ENCODE results near the gene CTTNBP2. TPM values are rescaled to one million over a fixed set of nuclear protein-coding genes. Genes with fewer than 3 reads are reported as not detected.

Gene CTTNBP2
- total RNA-seq, 2 experiments from 2014 or later = not detected

DNA sequence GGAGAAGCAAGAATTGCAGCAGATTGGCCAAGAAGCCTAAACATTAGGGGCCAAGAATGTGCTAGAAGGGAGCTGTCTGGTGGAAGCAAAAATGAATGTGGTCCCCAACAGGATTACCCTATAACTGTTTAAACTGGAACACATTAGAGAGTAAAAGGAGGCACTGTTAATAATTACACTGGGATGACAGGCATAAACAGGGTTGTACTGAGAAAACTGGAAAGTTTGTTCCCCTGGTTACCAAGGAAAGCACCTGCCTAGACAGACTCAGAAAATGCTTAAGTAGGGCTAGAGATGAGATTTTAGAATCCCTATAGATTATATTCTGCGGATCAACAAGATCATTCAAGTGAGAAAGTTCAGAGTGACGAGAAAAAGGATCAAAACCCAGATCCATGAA lies 100.8 kb downstream of the CTTNBP2 start:
- H3K27me3 Mint-ChIP-seq (ENCODE audit: low read depth) = no peaks in the 10 kb centered on the region
- no peaks in the 10 kb centered on the region for H3K36me3 Mint-ChIP-seq (ENCODE audit: low read depth)
- H3K9me3 Mint-ChIP-seq (ENCODE audit: insufficient read depth) = no peaks in the 10 kb centered on the region
- ATAC-seq = no peak
- CTCF ChIA-PET = no interaction called here
- no peak overlapping the region for H3K27ac Mint-ChIP-seq
- H3K4me3 Mint-ChIP-seq = no peak overlapping the region
- POLR2A ChIA-PET = no interaction called here
- H3K4me1 Mint-ChIP-seq (ENCODE audit: low read depth) = no peaks in the 10 kb centered on the region
- no peak for DNase-seq

DNA sequence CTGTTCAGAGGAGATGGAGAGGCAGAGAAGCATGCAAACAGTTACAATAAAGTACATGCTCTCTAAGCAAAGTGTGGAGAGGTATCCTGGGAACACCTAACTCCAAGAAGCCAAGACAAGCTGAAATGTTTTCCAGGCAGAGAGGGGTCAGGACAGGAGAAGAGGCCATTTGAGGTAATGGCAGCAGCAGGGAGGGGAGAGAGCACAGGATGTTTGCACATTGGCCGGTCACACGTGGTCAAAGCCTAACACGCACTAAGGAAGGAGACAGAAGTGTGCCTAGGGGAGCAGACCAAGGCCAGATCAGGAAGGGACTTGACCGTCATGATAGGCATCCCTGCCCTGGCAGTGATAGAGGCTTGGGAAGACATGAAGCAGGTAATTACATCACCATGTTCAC lies 101.5 kb downstream of the CTTNBP2 start:
- POLR2A ChIA-PET = no interaction called here
- CTCF ChIA-PET = no interaction called here
- H3K27ac Mint-ChIP-seq = no peak overlapping the region

GRCh38 chr7:117769085-117769484 lies 104.2 kb downstream of the CTTNBP2 start:
- Mint-ChIP-seq H3K4me1 (ENCODE audit: low read depth) (no peaks in the 10 kb centered on the region), H3K27ac (no peak overlapping the region), H3K36me3 (ENCODE audit: low read depth) (no peaks in the 10 kb centered on the region), H3K9me3 (ENCODE audit: insufficient read depth) (no peaks in the 10 kb centered on the region), H3K4me3 (no peak overlapping the region), H3K27me3 (ENCODE audit: low read depth) (no peaks in the 10 kb centered on the region)
- ATAC-seq = no peak
- DNase-seq = no peak
- POLR2A ChIA-PET = no interaction called here
- CTCF ChIA-PET = interaction anchor here (1.4 kb wide), 1 partner anchor 9 kb away, joined by 3 read pairs; no protein-coding TSS in a partner anchor

More for the DNA sequence above, 101.5 kb downstream of the CTTNBP2 start:
- no peaks in the 10 kb centered on the region for H3K27me3 Mint-ChIP-seq (ENCODE audit: low read depth)
- no peaks in the 10 kb centered on the region for H3K4me1 Mint-ChIP-seq (ENCODE audit: low read depth)
- no peak overlapping the region for H3K4me3 Mint-ChIP-seq
- no peaks in the 10 kb centered on the region for H3K9me3 Mint-ChIP-seq (ENCODE audit: insufficient read depth)
- DNase-seq (no peak), ATAC-seq (no peak)
- H3K36me3 Mint-ChIP-seq (ENCODE audit: low read depth) = no peaks in the 10 kb centered on the region

DNA sequence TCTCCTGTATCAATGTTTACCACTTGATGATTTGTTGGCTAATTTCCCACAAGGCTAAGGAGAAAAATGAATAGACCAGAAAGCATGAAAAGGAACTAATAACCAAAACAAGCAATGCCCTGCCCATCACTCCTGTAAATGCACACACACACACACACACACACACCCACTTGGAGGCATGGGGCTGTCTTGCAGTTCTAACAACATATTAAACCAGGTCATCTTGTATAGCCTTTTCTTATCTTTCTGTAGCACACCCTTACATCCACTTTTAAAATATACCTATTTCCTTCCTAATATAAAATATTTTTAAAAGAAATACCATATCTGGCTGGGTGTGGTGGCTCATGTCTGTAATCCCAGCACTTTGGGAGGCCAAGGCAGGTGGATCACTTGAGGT lies 105.3 kb downstream of the CTTNBP2 start:
- CTCF ChIA-PET = no interaction called here
- H3K4me1 Mint-ChIP-seq (ENCODE audit: low read depth) = no peaks in the 10 kb centered on the region
- H3K9me3 Mint-ChIP-seq (ENCODE audit: insufficient read depth) = no peaks in the 10 kb centered on the region
- no peak overlapping the region for H3K4me3 Mint-ChIP-seq
- no peaks in the 10 kb centered on the region for H3K27me3 Mint-ChIP-seq (ENCODE audit: low read depth)
- ATAC-seq (no peak), DNase-seq (no peak)
- POLR2A ChIA-PET = no interaction called here
- H3K36me3 Mint-ChIP-seq (ENCODE audit: low read depth) = no peaks in the 10 kb centered on the region
- no peak overlapping the region for H3K27ac Mint-ChIP-seq

- CTCF ChIA-PET = no interaction called here
- POLR2A ChIA-PET = no interaction called here
- no peak overlapping the region for H3K4me3 Mint-ChIP-seq
Observed at GRCh38 chr7:117766913-117767312, 106.3 kb downstream of the CTTNBP2 start.

DNA sequence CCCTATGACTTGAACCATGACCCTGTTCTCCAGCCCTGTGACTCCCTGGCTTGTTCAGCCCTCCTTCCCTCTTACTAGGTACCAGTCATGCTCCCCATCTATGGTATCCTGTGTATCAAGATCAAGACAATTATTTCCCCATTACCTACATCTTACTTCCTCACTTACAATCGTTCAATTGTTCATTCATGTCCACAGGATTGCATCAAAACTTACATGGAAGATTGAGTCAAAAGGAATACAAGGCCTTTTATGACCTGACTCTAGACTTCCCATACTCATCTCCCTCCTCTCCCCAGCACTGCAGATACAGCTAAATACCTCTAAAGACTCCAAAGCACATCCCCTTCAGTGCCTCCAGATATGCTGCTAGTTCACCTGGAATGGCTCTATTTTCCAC lies 109.2 kb downstream of the CTTNBP2 start:
- no peak for ATAC-seq
- no peak for DNase-seq
- CTCF ChIA-PET = no interaction called here
- Mint-ChIP-seq H3K9me3 (ENCODE audit: insufficient read depth) (no peaks in the 10 kb centered on the region), H3K27me3 (ENCODE audit: low read depth) (no peaks in the 10 kb centered on the region), H3K4me3 (no peak overlapping the region), H3K36me3 (ENCODE audit: low read depth) (no peaks in the 10 kb centered on the region), H3K27ac (no peak overlapping the region), H3K4me1 (ENCODE audit: low read depth) (no peaks in the 10 kb centered on the region)
- POLR2A ChIA-PET = no interaction called here

More at GRCh38 chr7:117766913-117767312, 106.3 kb downstream of the CTTNBP2 start:
- DNase-seq (no peak), ATAC-seq (no peak)
- Mint-ChIP-seq H3K27ac (no peak overlapping the region), H3K4me1 (ENCODE audit: low read depth) (no peaks in the 10 kb centered on the region), H3K27me3 (ENCODE audit: low read depth) (no peaks in the 10 kb centered on the region), H3K9me3 (ENCODE audit: insufficient read depth) (no peaks in the 10 kb centered on the region), H3K36me3 (ENCODE audit: low read depth) (no peaks in the 10 kb centered on the region)

DNA sequence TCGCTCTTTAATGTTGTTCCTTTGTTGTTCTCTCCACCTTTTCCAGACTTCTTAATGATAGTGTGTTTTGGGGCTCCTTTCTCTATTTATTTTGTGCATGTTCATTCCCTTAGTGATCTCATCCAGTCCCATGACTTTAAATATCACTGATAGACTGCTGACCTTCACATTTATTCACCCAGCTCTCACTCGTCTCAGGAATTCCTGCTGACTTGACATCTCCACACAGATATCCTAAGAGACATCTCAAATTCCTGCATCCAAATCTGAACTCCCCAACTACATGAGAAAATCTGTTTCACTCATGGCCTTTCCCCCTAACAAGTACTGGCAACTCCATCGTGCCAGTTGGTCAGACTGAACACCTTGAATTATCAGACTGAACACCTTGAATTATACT lies 111.2 kb downstream of the CTTNBP2 start:
- Mint-ChIP-seq H3K27ac (no peak overlapping the region), H3K36me3 (ENCODE audit: low read depth) (no peaks in the 10 kb centered on the region), H3K9me3 (ENCODE audit: insufficient read depth) (no peaks in the 10 kb centered on the region), H3K4me1 (ENCODE audit: low read depth) (no peaks in the 10 kb centered on the region), H3K27me3 (ENCODE audit: low read depth) (no peaks in the 10 kb centered on the region), H3K4me3 (no peak overlapping the region)
- ATAC-seq (no peak), DNase-seq (no peak)
- ChIA-PET POLR2A (no interaction called here), CTCF (no interaction called here)

DNA sequence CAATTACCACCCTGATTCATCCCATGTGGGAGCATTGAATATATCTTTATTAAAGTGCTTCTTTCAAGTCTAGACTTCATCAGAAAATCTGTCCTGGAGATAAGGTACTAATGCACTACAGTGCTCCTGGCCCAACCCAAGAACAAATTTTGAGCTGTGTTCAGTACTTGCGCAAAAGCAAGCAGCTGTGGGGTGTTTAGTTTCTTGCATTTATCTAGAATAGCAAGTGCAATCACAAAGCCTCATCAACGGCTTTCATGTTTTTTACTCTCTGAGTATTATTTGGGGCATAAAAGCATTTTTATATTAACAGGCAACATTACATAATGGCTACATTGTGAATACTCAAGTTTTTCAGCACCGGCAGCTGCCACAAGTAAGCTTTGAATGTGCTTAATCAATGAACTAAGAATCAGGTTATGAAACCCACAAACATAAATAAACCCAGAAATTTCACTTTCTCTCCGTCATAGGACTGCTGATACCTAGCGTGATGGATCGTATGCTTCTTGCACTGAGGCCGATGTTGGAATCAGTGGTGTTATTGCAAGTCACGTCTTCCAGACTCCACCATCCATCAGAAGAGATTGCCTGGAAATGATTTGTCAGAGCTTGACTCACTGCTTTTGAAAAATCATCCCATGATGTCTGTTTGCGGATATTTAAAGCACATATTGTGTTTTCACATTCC lies 113.1 kb downstream of the CTTNBP2 start:
- ChIA-PET CTCF (no interaction called here), POLR2A (no interaction called here)
- Mint-ChIP-seq H3K27me3 (ENCODE audit: low read depth) (no peaks in the 10 kb centered on the region), H3K36me3 (ENCODE audit: low read depth) (no peaks in the 10 kb centered on the region), H3K9me3 (ENCODE audit: insufficient read depth) (no peaks in the 10 kb centered on the region), H3K27ac (no peak overlapping the region), H3K4me1 (ENCODE audit: low read depth) (no peaks in the 10 kb centered on the region), H3K4me3 (no peak overlapping the region)
- no peak for DNase-seq
- no peak for ATAC-seq

GRCh38 chr7:117757440-117757839 lies 115.8 kb downstream of the CTTNBP2 start:
- H3K4me3 Mint-ChIP-seq = no peak overlapping the region
- no peaks in the 10 kb centered on the region for H3K36me3 Mint-ChIP-seq (ENCODE audit: low read depth)
- no peaks in the 10 kb centered on the region for H3K27me3 Mint-ChIP-seq (ENCODE audit: low read depth)
- no peaks in the 10 kb centered on the region for H3K4me1 Mint-ChIP-seq (ENCODE audit: low read depth)
- ATAC-seq = no peak
- no peak for DNase-seq
- ChIA-PET POLR2A (no interaction called here), CTCF (no interaction called here)
- H3K9me3 Mint-ChIP-seq (ENCODE audit: insufficient read depth) = no peaks in the 10 kb centered on the region
- H3K27ac Mint-ChIP-seq = no peak overlapping the region

DNA sequence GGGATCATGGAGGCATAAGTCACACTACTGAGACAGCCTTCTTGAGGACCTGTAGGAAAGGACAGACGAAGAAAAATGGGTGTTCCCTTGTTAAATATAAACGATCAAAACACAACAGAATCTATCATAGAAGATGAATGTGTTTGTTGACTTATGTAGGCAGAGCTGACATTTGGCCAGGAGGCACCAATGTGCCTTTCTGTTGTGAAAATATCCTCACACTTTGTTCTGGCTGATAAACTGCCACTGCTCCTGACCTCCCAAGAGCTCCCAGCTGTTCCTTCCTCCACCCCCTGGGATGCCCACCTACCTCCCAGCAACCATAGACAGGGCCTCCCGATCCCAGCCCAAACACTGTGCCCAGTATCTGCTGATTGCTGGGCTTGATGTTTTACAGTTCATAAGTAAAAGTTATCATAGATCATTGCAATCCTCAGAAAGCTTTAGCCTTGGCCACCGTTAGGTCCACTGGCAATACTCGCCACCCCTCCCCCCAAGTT lies 116.6 kb downstream of the CTTNBP2 start:
- ChIA-PET CTCF (no interaction called here), POLR2A (interaction anchor here (0.6 kb wide), 1 partner anchor 1753 kb away, joined by 3 read pairs; no protein-coding TSS in a partner anchor)
- no peaks in the 10 kb centered on the region for H3K27me3 Mint-ChIP-seq (ENCODE audit: low read depth)
- H3K4me3 Mint-ChIP-seq = no peak overlapping the region
- H3K27ac Mint-ChIP-seq = no peak overlapping the region
- ATAC-seq (no peak), DNase-seq (no peak)
- no peaks in the 10 kb centered on the region for H3K4me1 Mint-ChIP-seq (ENCODE audit: low read depth)
- H3K9me3 Mint-ChIP-seq (ENCODE audit: insufficient read depth) = no peaks in the 10 kb centered on the region
- H3K36me3 Mint-ChIP-seq (ENCODE audit: low read depth) = no peaks in the 10 kb centered on the region

- no peaks in the 10 kb centered on the region for H3K27me3 Mint-ChIP-seq (ENCODE audit: low read depth)
- no peaks in the 10 kb centered on the region for H3K36me3 Mint-ChIP-seq (ENCODE audit: low read depth)
- no peaks in the 10 kb centered on the region for H3K9me3 Mint-ChIP-seq (ENCODE audit: insufficient read depth)
- ATAC-seq (no peak), DNase-seq (no peak)
- H3K4me3 Mint-ChIP-seq = no peak overlapping the region
- POLR2A ChIA-PET = no interaction called here
- H3K4me1 Mint-ChIP-seq (ENCODE audit: low read depth) = no peaks in the 10 kb centered on the region
- H3K27ac Mint-ChIP-seq = no peak overlapping the region
- CTCF ChIA-PET = no interaction called here
Observed at GRCh38 chr7:117755136-117755535, 118.1 kb downstream of the CTTNBP2 start.

DNA sequence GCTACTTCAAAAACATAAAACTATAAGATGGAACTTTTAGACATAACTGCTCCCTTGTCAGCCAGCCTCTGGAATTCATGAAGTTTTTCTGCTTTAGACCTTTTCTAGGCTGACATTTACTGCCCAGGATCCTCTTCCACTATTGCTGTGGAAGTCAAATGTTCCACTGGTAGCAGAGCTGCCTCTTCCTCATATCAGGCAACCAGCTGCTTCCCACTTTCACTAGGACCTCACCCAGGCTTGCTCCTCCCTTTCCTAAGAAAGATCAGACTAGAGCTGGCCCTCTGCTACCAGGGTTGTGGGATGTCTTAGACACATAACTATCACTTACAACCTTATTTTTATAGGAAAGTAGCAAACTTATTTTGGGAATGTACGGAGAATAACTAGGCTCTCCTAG lies 121.5 kb downstream of the CTTNBP2 start:
- Mint-ChIP-seq H3K36me3 (ENCODE audit: low read depth) (no peaks in the 10 kb centered on the region), H3K4me1 (ENCODE audit: low read depth) (no peaks in the 10 kb centered on the region), H3K27ac (no peak overlapping the region), H3K27me3 (ENCODE audit: low read depth) (no peaks in the 10 kb centered on the region), H3K9me3 (ENCODE audit: insufficient read depth) (no peaks in the 10 kb centered on the region), H3K4me3 (no peak overlapping the region)
- no peak for DNase-seq
- ATAC-seq = no peak
- ChIA-PET CTCF (no interaction called here), POLR2A (no interaction called here)
